PC-3 (cell line): ENCODE results near the gene PTOV1. TPM values are rescaled to one million over a fixed set of nuclear protein-coding genes. Genes with fewer than 3 reads are reported as not detected.

Experiments
- ATAC-seq: fragments of 200-7000 bp; cut with Tn5 transposase; 2 replicates; pipeline ENCODE4 v1.9.1; 2020; ENCODE audit warnings: mild to moderate bottlenecking, moderate library complexity
- BruUV-seq: library from RNA; stranded (reverse); fragments of 400-500 nt; replicated peaks from 2 replicates; lab custom pipeline; 2021; lab: Mats Ljungman, UMichigan
- CTCF ChIA-PET: fragments of 300-600 bp; sonication (Branson Sonifier 250); formaldehyde crosslinking; loops from one replicate; lab custom pipeline; 2022; ENCODE audit warnings: antibody characterized with exemption; lab: Charles Lee
- POLR2A ChIA-PET: fragments of 300-600 bp; sonication (Branson Sonifier 250); formaldehyde crosslinking; loops from one replicate; lab custom pipeline; 2022; ENCODE audit warnings: antibody characterized with exemption; ENCODE audit not compliant: unreplicated experiment; lab: Charles Lee
- DNase-seq: peaks from one replicate; pipeline ENCODE4 v3.0.0-alpha.2; 2015
- H2AFZ ChIP-seq: fragments of 300-600 bp; sonication (generic); 2 replicates; pipeline ENCODE4 v1.6.0; 2016; ENCODE audit warnings: antibody characterized with exemption, low read length
- H3F3A ChIP-seq: fragments of 300-600 bp; sonication (generic); one replicate; pipeline ENCODE4 v1.6.0; 2017; ENCODE audit warnings: antibody characterized with exemption, low read length, control low read depth, mild to moderate bottlenecking; ENCODE audit not compliant: unreplicated experiment
- H3K27ac ChIP-seq: fragments of 300-600 bp; sonication (generic); 2 replicates; pipeline ENCODE4 v1.5.1; 2016; ENCODE audit warnings: mild to moderate bottlenecking, low read length
- H3K27me3 ChIP-seq: fragments of 300-600 bp; sonication (generic); 2 replicates; pipeline ENCODE4 v1.6.1; 2016; ENCODE audit warnings: low read length, mixed read lengths
- H3K36me3 ChIP-seq: fragments of 300-600 bp; sonication (generic); 2 replicates; pipeline ENCODE4 v1.6.1; 2016; ENCODE audit warnings: low read depth, mixed run types, low read length, mixed read lengths
- H3K4me1 ChIP-seq: fragments of 300-600 bp; sonication (generic); 2 replicates; pipeline ENCODE4 v1.5.1; 2016; ENCODE audit warnings: low read length; ENCODE audit not compliant: insufficient read depth
- H3K4me2 ChIP-seq: fragments of 300-600 bp; sonication (generic); 2 replicates; pipeline ENCODE4 v1.6.0; 2016; ENCODE audit warnings: low read length
- H3K4me3 ChIP-seq: fragments of 300-600 bp; sonication (generic); 2 replicates; pipeline ENCODE4 v1.5.1; 2016; ENCODE audit warnings: mild to moderate bottlenecking, low read length, mixed read lengths
- H3K79me2 ChIP-seq: fragments of 300-600 bp; sonication (generic); 2 replicates; pipeline ENCODE4 v1.6.1; 2017; ENCODE audit warnings: low read length, mixed read lengths
- H3K9ac ChIP-seq: fragments of 300-600 bp; sonication (generic); 2 replicates; pipeline ENCODE4 v1.6.0; 2016; ENCODE audit warnings: mild to moderate bottlenecking, low read length
- H3K9me2 ChIP-seq: fragments of 300-600 bp; sonication (generic); replicated peaks from 2 replicates; pipeline ENCODE4 v1.6.1; 2016; ENCODE audit warnings: mixed run types, low read length, mixed read lengths
- H3K9me3 ChIP-seq: fragments of 300-600 bp; sonication (generic); 2 replicates; pipeline ENCODE4 v1.6.1; 2016; ENCODE audit warnings: low read length, mixed read lengths
- H4K20me1 ChIP-seq: fragments of 300-600 bp; sonication (generic); 2 replicates; pipeline ENCODE4 v1.6.1; 2016; ENCODE audit warnings: low read length, mixed read lengths
- EZH2 ChIP-seq: fragments of 300-600 bp; sonication (generic); IDR thresholded peaks from one replicate; pipeline ENCODE4 v1.6.1; 2017; ENCODE audit warnings: antibody characterized with exemption, mild to moderate bottlenecking, low read length; ENCODE audit not compliant: unreplicated experiment
- EZH2phosphoT487 ChIP-seq: fragments of 300-600 bp; sonication (generic); IDR thresholded peaks from 2 replicates; pipeline ENCODE4 v1.6.1; 2018; ENCODE audit warnings: mild to moderate bottlenecking, antibody characterized with exemption, low read length, borderline replicate concordance
- intact Hi-C: fragments of 100-400 bp; cut with micrococcal nuclease; formaldehyde crosslinking; loops from 2 replicates; pipeline ENCODE4 v1.9.0; 2023
- total RNA-seq: library from RNA; depleted of rRNA; stranded (reverse); fragments of >200 nt; gene quantifications from 2 replicates; pipeline ENCODE4 v1.2.3, GENCODE V29; 2014
- TF ChIP-seq, protein P1 (sequence below): fragments of 300-600 bp; sonication (generic); conservative IDR thresholded peaks from 2 replicates; pipeline ENCODE4 v1.5.1; 2017; ENCODE audit warnings: antibody characterized with exemption, low read depth, mild to moderate bottlenecking, low read length

Gene PTOV1
- total RNA-seq, 1 experiment from 2014 or later = 148 TPM

DNA sequence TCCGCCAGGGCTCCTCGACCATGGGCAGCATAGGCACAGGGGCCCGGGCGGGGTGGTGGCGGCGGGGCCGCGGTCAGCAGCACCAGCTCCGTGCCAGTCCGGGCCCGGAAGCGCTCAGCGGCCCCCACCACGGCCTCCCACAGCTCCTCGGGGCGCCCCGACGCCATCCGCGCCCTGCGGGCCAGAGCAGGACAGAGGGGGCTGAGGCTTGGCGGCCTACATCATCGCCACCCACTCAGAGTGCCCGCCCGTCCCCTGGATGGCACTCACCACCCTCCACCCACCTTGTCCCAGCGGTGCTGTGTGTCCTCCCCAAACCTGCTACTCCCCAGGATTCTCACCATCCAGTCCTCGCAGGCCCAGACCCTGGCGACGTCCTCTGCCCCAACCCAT is 22.2 kb downstream of the PTOV1 start:
- Histone ChIP-seq H2AFZ (no peak overlapping the region), H4K20me1 (no peaks in the 10 kb centered on the region), H3K27me3 (no peaks in the 10 kb centered on the region), H3K36me3 (0 out of 2 replicates have a peak, but pooled peaks cover 7% of the 10 kb centered on the region), H3K79me2 (peaks cover 29% of the 10 kb centered on the region), H3K4me3 (no peak overlapping the region), H3K9me2 (no peaks in the 10 kb centered on the region), H3K4me2 (no peak overlapping the region), H3K9ac (no peak overlapping the region), H3K9me3 (no peaks in the 10 kb centered on the region), H3K27ac (no peak overlapping the region), H3F3A (no peaks in the 10 kb centered on the region), H3K4me1 (peaks cover 25% of the 10 kb centered on the region)
- no TSS peak for BruUV-seq
- ChIA-PET CTCF (no interaction called here), POLR2A (no interaction called here)
- DNase-seq = no peak
- intact Hi-C loops = no loop called here
- no peak for ATAC-seq
- TF ChIP-seq EZH2 = no peak
- no peak for TF ChIP-seq EZH2phosphoT487
- TF ChIP-seq, protein P1, sequence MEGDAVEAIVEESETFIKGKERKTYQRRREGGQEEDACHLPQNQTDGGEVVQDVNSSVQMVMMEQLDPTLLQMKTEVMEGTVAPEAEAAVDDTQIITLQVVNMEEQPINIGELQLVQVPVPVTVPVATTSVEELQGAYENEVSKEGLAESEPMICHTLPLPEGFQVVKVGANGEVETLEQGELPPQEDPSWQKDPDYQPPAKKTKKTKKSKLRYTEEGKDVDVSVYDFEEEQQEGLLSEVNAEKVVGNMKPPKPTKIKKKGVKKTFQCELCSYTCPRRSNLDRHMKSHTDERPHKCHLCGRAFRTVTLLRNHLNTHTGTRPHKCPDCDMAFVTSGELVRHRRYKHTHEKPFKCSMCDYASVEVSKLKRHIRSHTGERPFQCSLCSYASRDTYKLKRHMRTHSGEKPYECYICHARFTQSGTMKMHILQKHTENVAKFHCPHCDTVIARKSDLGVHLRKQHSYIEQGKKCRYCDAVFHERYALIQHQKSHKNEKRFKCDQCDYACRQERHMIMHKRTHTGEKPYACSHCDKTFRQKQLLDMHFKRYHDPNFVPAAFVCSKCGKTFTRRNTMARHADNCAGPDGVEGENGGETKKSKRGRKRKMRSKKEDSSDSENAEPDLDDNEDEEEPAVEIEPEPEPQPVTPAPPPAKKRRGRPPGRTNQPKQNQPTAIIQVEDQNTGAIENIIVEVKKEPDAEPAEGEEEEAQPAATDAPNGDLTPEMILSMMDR = no peak

DNA sequence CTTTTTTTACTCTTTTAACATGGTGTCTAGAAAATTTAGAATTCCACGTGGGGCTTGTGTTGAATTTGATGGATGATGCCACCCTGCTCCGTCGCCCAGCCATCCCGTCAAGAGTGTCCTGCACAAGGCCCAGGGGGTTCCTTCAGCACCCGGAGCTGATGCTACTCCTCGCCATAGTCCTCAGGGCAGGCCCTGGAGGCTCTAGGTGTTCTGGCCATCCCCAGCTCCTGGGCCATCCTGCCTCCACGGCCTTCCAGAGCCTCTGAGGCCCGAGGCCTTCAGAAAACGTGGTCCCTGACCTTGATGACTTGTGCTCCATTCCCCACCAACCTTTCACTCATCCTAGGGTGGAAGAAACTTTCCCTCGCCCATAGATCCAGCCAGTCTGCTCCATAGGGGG is 22.9 kb downstream of the PTOV1 start:
- Histone ChIP-seq H3K79me2 (peaks cover 36% of the 10 kb centered on the region), H3F3A (no peaks in the 10 kb centered on the region), H4K20me1 (no peaks in the 10 kb centered on the region), H3K9me2 (no peaks in the 10 kb centered on the region), H3K36me3 (0 out of 2 replicates have a peak, but pooled peaks cover 7% of the 10 kb centered on the region), H2AFZ (no peak overlapping the region), H3K27ac (no peak overlapping the region), H3K4me3 (no peak overlapping the region), H3K4me2 (no peak overlapping the region), H3K4me1 (peaks cover 32% of the 10 kb centered on the region), H3K9me3 (no peaks in the 10 kb centered on the region), H3K27me3 (no peaks in the 10 kb centered on the region), H3K9ac (no peak overlapping the region)
- TF ChIP-seq EZH2 = no peak
- no peak for TF ChIP-seq EZH2phosphoT487
- TF ChIP-seq, protein P1 = no peak
- POLR2A ChIA-PET = no interaction called here
- CTCF ChIA-PET = no interaction called here
- no TSS peak for BruUV-seq
- DNase-seq (no peak), ATAC-seq (no peak)
- intact Hi-C loops = no loop called here

DNA sequence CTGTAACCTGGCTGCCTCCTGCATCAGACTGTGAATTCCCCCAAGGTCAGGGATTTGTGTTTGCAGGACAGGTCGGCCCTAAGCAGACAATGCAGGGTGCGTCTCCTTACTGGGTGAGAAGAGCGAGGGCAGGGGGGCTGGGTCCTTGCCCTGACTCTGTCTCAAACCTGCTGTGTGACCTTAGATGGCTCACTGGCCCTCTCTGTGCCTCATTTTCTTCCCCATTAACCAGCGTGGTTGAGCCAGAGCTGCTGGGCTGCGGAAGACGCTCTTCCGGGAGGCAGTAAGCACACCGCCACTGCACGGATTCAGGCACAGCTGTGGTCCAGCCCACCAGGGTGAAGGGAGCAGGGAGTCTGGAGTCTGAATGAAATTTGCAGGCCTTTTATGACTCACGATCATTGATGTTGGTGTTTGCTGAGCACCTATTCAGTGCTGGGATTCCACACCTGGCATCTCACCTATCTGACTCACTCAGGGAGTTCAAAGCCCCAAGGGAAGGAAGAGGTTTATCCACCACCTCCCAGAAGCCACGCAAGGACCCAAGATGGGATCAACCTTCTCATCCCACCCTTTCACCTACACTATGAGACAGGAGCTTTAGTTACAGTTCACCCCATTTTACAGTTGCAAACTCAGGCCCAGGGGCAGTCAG is 23.7 kb downstream of the PTOV1 start:
- H3K4me3 ChIP-seq = peak overlapping the region; percentile 93
- intact Hi-C loops = loop anchor here (5.0 kb wide), 1 partner anchor 197 kb away; the partner anchor contains the start of gene PRMT1
- no peaks in the 10 kb centered on the region for H3K9me3 ChIP-seq
- ATAC-seq = no peak
- H4K20me1 ChIP-seq = no peaks in the 10 kb centered on the region
- H3K27me3 ChIP-seq = no peaks in the 10 kb centered on the region
- H3K4me2 ChIP-seq = peak overlapping the region; percentile 98
- ChIA-PET CTCF (no interaction called here), POLR2A (no interaction called here)
- no TSS peak for BruUV-seq
- peak; percentile 66 for DNase-seq
- H3K79me2 ChIP-seq = peaks cover 41% of the 10 kb centered on the region
- H3K9me2 ChIP-seq = no peaks in the 10 kb centered on the region
- no peaks in the 10 kb centered on the region for H3F3A ChIP-seq
- H3K9ac ChIP-seq = 0 out of 2 replicates have a peak overlapping the region, but pooled peaks have one; percentile 98
- H2AFZ ChIP-seq = no peak overlapping the region
- H3K27ac ChIP-seq = peak overlapping the region; percentile 91
- no peak for TF ChIP-seq EZH2phosphoT487
- TF ChIP-seq, protein P1 = no peak
- TF ChIP-seq EZH2 = no peak
- peaks cover 36% of the 10 kb centered on the region for H3K4me1 ChIP-seq
- H3K36me3 ChIP-seq = 0 out of 2 replicates have a peak, but pooled peaks cover 7% of the 10 kb centered on the region
